Activated T-cell treated with anti-CD3 and anti-CD28 coated beads, Interleukin-2, amount 50 U/mL, for 1 hour (primary cell): ENCODE data around the gene CYP39A1.

Experiments used
- DNase-seq: peaks from one replicate; pipeline ENCODE4 v3.0.0-alpha.2; 2020

CYP39A1 gene

DNA sequence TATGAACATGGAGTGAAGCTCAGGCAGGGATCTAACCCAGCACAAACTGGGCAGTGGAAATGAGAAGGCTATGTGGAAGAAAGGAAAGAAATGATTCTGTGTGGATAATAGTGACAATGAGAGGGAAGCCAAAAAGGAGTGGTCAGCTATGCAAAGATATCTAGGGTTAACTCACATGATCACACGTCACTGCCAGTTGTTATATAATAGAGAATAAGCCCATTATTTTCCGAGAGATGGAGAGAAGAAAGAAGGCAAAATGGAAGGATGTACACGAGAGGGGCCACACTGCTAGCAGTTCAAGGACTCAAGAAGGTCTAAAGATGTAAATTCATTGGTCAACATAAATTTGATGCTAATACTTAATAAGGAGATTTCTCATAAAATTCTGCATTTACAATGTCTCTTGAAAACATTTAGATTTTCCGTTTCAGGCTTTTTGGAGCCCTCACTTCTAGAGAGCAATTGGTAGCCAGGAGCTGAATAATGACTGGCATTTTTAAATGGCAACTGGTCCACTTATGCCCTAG is 142.6 kb downstream of the CYP39A1 start:
- DNase-seq, result no peak

DNA sequence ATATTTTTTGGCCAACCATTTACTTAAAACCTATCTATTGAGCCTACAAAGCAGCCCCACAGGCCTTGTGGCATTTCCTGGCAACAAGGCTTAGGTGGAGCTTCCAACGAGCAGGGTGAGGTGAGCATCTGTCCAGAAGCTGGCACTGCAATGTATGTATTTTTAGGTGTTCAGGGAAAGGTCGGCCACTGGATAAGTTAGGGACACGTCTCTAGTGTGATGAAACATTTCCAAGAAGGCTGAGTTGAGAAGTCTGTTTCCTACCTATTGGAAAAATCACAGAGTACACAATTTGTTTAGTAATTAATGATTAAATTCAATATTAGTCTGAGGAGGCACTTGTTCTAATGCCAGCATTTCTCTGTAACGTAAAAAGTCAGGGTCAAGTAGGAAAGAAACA is 143.6 kb downstream of the CYP39A1 start:
- DNase-seq, result no peak

DNA sequence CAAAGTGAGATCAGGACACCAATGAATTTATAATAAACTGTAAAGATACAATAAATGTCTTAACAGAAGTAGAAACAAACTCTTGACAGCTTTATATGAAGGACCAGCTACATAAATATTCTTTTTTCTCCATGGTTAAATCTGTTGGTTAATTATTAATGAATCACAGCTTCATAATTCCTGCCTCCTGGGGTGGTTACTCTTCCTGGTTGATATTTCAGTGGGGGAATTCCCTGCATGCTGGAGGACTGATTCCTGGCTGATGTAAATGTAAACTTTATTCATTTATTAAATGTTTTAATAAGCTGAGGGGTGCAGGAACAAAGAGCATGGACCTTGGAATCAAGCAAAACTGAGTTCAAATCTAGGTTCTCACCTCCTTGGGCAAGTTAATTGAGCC is 145.2 kb downstream of the CYP39A1 start:
- no peak for DNase-seq

DNA sequence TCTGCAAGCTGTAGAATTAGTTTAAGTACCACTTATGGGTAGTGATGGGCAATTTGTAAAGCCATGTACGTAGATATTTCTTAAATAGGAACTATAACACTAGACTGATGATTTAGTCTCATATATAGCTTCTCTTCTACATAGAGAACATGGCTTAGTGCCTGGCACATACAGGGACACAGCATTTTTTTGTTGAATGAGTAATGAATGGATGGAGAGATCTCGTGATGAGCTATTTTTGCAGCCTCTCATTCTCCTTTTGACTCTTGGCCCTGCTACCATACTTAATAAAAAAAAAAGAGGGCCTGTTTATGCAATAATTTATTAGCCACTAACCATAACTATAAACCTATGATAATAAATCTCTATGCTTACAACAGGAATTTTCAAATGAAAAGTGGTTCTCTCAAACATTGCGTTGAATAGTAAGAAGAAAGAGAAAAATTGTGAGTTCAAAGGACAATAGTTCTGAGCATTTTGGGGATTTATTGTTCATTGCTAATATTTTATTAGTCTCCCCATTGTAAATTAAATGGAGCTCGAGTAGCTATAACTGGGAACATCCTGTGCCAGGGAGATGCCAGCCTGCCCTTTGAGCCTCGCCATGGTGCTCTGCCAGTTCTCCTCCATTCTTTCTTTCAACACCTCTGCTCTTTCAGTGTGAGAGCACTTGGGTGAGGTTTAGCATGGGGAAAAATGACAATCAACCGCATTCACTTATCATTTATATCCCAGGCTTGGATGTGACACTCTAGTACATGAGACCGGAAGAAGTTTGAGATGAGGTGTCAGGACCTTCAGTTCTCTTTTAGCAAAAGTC is 146.7 kb downstream of the CYP39A1 start:
- DNase-seq, result no peak

DNA sequence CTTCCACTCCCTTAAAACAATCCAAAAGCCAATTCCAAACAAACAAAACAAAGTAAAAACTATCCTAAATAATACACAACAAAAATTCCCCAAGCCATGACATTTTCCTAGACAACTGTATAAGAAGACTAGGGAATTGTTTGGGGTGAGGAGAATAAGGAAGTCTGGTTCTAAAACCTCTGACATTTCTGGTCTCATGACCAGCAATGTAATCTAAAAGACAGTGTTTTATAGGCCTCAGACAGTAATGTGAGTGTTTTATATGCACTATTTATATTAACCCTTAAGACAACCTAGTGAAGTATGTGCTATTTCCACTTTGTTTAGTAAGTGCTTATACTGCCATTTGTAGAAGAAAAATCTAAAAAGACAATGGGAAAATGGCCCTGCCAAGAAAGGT is 148.4 kb downstream of the CYP39A1 start:
- no peak for DNase-seq

DNA sequence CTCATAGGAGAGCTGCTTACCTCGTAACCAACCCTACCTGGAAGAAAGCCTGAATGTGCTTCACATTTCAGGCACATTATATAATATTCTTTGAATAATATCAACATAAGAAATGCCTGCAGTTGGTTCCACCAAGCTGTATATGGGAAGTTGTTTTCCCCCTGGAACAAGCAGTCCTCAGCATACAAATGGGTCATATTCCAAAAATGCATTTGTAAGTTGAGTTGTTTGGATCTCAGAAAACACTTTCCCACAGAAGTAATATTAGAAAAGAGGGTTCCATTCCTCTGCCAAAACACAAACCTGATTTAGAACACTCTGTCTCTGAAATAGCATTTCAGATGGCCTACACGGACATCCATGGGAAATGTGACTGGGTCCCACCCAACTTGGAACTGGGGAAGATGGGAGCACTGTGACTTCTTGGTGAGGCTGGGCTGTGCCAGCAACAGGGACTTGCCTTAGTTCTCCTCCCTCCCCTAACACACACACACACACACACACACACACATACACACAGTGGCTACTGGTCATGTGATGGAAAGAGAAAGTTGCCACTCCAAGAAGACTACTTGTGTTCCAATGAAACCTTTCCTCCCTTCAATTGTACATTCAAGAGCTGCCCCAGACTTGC is 150.0 kb downstream of the CYP39A1 start:
- no peak for DNase-seq

DNA sequence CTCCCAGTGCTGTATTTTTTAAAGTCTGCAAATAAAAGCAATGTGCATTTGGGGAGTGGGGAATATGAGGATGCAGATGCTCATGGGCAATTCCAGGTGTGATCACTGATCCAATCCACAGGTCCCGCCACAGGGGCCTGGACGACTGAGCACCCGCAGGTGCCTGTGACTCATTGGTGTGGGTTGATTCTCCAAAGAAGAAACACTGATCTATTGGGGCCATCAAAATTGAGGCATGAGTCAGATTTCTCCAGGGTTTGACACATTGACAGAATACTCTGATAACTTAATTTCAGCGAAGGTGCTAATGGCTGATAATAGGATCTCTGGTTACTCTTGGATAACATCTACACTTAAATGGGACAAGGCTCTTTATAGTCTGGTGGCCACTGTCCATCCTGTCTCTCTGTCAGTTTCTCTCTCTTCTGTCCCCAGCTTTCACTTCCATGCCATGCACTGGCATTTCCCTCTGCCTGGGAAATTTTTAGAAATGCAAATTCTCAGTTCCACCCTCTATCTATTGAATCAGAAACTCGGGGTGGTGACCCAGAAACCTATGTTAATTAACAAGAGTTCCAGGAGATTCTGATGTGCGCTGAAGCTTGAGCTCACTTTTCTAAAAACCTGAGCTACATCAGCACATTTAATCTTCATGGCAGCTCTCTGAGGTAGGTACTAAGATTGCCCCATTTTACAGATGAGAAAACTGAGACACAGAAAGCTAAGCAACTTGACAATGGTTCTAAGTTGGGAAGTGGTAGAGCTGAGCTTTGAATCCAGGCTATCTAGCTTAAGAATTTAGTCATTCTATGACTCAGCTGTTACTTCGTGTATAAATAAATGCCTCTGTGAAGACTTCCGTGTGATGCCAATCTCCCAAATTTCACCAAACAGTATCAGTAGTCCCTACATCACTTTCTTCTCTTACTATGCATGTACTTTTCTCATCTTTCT is 151.2 kb downstream of the CYP39A1 start:
- DNase-seq, result no peak

DNA sequence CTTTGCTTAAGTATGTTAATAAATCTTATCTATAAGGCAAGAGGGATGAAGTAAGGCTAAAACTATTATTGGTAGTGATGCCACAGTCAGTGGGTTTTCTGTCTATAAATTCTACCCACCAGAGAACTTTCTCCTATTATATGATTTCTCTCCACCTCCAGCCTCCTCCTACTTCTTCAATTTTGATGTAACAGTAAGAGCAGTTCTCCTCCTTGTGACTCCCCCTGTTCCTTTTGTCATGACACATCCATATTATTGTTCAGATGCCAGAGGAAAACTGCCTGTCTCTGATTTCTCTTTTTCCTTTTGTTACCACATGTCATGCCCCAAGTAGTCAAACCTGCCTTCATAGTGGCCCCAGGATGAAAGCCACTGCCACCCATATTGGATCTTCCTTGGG is 152.2 kb downstream of the CYP39A1 start:
- no peak for DNase-seq
